Nucleus accumbens (tissue), 56 donors: ENCODE measurements around the gene ZNF518B.
"Not testable (repeated sequence)": the region's sequence is repeated elsewhere in the genome, so short reads cannot be mapped to it uniquely, and the experiment has no call there.

Experiments used
- DNase-seq, 56 donors: peaks; one replicate each; lab custom pipeline; 2025; lab: John Stamatoyannopoulos, UW

The ZNF518B gene

DNA sequence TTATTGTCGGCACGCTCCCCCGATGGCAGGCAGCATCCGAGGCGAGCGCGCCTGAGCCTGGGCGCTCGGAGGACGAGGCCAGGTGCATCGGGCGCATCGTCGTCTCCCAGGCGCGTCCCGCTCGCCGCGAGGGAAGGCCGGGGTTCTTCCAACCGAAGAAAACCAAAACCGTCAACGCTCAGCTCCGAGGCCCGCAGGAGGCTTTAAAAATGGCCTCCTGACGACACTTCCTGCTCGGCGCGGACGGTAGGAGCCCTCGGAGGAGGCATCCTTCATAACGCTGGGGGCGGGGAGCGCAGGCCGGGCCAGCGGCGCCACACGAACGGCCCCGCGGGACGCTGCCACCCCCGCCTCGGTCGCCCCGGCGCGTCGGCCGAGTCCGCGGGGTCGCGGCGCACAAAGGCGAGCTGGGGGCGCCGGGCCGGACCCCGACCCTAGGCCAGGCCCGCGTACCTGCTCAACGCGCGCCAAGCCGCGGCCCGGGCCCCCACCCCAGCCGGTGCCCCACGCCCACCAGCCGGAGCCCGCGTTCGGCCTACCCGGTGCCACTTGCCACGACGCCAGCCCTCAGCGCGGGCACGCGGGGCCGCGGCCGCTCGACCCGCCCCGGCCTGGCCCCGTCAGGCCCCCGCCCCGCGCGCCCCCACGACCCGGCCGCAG, 501 bp downstream of the ZNF518B start:
- peak in 23 of 56 donors; percentile 2 to 47 (median 13) for DNase-seq

DNA sequence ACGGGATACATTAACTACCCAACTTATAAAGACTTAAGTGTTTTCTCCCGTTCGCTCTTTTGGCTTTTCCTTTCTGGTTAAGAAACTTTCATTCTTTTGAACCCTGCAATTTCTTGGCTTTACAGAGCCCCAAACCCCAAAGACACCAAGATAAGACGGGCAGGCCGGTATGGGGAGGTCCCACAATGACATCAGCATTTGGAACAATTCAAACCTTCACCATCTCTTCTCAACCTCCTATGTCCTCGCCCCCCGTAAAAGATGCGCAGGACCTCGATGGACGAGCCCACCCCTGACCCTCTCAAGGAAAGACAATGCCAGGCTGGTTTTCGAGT, 999 bp downstream of the ZNF518B start:
- no peak for DNase-seq

DNA sequence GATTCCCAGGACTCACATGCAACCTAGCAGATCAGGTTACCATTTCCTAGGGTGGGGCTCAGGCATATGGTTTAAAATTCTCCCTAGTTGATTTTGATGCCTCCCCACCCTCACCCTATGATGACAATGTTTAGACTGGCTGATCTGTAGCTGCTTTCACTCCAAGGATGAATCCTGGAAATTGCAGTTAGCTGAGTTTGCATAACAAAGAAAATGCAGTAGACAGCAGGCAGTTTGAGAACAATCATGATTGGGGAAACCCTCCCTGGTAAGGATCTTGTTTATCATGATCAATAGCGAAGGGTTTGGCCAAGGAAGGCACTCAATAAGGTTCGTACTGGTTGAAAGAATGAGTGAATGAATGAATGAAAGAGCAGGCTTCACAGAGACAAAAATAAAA, 2.1 kb downstream of the ZNF518B start:
- DNase-seq: no peak

DNA sequence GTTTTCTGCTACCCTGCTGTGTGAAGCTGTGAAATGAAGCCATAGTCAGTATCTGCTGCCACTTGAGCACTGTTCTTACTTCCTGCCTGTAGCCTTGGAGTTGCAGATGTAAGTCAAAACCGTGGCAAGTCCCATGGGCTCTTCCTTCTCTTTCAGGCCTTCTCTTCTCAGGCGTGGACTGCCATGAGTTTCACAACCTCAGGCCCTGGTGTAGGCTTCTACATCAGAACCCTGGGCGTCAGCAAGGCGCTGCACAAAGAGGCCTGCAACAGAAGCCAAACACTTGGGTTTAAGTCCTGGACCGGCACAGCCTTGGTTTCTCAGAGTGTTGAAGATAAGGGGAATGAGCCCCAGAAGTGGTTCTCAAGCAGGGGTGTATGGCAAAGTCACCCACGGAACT, 2.5 kb downstream of the ZNF518B start:
- DNase-seq: no peak

DNA sequence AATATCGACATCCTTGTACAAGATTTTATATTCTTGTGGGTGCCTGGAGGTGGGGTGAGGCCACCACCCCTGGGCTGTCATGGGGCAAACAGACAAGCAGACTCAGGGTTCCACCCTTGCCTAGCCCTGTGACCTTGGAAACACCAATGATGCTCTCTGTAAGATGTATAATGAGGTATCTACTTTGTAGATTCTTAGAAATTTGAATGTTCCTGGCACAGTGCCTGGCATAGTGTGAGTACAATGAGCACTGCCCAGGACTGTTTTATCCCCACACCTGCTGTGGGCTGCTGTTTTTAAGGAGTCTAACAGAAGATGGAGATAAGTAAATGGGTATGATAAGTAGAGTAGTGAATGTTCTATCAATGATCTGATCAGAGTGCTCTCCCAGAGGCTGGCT, 3.1 kb downstream of the ZNF518B start:
- no peak for DNase-seq

DNA sequence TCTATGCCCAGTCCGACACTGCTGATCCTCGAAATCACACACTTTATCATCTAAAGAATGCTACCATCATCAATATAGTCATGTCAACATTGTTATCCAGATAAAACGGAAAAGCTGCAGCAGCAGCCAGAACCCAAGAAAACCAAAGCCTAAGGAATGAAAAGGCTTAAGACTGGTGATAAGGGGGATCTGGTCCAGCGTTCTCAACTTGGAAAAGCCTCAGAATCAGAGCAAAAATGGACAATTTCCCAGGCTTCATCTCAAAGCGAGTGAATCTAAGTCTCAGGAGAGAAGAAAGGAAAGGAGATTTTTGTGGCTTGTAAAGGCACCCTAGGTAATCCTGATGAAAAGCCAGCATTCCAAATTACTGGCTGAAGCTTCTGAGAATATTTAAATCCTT, 8.2 kb downstream of the ZNF518B start:
- no peak for DNase-seq

DNA sequence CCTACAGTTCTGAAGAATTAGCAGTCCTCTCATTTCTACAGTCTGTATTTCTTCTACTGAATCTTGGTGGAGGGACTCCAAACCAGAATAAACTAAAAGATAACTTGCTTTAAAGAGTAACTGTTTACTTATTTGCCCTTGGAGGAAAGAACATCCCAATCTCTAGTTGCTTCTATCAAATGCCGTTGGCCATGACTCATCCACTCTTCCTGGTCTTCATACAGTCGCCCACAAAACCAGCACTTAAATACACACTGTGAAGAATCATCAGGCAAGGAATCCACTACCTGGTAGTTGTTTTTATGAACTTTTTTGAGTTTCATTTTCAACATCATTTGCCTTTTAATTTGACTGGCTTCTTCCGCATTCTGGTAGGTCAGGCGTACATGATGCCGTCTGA, 14.2 kb downstream of the ZNF518B start:
- DNase-seq: no peak

DNA sequence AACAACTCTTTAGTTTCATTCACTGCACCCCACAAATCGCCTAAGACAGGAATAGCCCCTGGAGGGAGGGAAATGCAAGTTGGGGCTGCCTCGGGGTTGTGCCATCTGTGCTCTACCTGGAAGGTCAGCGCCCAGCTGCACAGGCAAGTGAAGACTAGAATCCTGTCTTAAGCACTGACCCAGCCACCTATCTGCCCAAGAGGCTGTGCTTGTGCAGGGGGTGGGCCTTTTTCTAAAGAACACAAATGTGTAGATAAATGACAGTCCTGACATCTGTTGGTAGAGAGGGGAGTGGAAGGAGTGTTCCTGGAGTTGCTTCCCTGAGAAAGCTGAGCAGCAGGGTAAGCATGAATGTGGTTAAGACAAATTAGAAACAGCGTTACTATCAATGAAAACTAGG, 15.7 kb downstream of the ZNF518B start:
- no peak for DNase-seq

DNA sequence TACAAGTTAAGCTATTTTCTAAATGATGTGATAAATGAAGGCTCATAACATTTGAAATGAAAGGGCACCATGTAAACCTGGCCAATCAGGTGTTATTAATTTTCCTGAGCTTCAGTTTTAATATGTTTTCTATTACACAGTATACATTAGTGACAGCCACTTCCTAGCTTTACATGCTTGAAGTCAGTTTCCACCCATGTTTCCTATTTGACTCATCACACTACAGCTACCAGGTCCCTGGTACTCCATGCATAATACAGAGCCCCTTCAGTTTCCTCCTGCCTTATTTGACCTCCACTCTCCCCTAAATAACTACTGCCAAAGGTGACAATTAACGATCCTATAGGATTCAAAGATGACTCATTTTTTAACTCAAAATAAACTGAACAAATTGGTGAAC, 18.3 kb downstream of the ZNF518B start:
- DNase-seq: no peak

DNA sequence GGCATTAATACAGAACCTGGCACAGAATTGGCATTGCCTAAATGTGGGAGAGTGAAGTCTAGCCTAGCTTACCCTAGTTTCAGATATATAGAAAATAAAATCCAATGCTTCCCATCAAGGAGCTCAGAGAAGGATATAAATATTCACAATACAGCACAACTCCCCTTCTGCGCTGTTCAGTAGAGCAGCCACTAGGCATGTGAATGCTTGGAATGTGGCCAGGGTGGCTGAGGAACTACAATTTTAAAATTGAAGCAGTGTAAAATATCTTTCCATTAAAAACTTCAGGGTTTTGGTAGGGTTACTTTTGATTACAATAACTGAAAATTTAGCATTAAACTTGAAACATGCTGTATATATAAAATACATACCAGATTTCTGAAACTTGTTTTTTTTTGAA, 19.5 kb downstream of the ZNF518B start:
- no peak for DNase-seq

DNA sequence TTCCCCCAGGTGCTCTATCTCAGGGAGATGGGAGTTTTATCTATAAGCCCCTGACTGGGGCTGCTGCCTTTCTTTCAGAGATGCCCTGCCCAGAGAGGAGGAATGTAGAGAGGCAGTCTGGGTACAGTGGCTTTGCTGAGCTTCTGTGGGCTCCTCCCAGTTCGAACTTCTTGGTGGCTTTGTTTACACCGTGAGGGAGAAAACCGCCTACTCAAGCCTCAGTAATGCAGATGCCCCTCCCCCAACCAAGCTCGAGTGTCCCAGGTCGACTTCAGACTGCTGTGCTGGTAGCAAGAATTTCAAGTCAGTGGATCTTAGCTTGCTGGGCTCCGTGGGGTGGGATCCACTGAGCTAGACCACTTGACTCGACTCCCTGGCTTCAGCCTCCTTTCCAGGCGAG, 29.5 kb downstream of the ZNF518B start:
- DNase-seq: not testable (repeated sequence)

DNA sequence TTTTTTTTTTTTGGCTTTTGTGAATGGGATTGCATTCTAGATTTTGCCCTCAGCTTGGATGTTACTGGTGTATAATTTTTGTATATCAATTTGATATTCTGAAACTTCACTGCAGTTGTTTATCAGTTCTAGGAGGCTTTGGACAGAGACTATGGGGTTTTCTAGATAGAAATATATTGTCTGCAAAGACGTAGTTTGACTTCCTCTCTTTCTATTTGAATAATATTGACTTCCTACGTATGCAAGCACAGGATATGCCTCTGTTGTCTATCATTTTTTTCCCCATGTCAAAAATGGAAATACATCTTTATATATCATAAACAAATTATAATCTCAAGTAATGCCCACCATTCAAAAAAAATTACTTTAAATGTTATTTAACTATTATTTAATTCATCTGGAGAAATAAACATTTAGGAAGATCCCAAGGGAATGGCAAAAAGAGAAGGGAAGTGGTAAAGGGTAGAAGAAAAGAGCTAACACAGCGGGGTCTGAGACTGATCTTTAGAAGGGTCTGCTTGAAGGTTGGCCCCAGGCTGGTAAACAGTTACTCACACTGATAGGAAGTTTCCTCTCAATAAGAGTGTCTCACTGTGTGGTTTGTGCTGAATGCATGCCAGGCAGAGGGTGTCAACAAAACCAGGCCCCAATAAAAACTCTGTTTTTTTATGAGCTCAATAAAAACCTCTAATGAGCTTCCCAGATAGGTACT, 35.7 kb downstream of the ZNF518B start:
- DNase-seq: no peak

DNA sequence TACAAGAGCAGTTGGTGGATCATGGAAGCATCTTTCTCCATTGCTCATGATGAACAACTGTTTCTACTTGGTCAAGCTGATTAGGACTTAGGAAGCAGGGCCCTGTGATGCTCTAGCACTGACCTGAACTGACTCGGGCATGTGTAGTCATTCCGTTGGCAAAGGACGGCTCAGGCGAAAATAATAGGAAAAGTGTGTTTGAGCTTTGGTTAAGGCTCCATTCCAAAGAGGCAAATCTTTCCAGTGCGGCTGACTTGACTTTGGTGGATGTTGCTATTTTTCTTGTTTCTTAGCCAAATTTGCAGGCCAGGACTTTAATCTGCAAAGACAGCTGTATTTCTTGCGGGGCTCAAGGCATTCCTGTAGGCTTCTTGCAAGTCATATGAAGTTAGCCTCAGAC, 39.5 kb downstream of the ZNF518B start:
- no peak for DNase-seq

DNA sequence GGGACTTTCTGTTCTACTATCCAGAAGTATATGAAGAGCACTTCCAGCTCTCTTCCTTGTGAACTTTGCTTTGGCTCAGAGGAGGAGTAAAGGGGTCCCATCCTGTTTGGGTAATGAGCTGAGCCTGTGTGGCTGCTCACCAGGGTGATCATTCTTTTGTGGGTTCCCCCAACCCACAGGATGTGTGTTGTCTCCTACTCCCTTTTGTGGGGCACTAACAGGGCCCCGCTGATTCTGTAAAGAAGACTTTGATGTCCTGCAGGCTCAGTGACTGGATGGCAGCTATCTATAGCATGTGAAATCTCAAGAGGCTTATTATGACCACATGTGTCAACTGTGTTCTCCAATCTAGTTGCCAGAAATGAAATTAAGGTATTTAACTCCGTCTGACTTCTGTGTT, 40.8 kb downstream of the ZNF518B start:
- no peak for DNase-seq

DNA sequence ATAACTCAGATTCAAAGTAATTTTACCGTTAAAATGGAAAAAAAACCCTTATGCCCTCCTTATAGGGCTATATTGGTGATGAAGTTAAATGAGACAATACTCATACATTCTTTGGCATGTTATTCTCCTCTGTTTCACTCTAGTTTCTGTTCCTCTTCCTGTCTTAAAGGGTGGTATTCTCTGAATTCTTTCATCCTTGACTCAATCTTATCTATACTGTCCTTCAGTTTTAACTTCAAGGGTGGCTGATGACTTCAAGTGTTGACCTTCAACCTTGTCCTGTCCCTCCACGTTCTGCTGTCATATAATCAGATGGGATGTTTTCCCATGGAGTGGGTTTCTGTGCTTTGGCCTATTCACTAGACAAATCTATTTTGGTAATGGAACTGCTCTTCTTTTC, 44.0 kb downstream of the ZNF518B start:
- no peak for DNase-seq

DNA sequence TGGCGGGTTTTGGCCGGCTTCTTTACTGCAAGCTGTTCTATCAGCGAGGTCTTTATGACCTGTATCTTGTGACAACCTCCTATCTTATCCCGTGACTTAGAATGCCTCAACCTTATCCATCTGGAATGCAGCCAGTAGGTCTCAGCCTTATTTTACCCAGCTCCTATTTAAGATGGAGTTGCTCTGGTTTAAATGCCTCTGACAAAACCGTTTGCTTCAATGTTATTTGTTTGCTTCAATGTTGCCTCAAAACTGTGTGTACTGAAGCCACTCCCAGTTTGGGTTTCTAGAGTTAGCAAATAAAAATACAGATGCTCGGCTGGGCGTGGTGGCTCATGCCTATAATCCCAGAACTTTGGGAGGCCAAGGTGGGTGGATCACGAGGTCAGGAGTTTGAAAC, 51.6 kb downstream of the ZNF518B start:
- DNase-seq: no peak

DNA sequence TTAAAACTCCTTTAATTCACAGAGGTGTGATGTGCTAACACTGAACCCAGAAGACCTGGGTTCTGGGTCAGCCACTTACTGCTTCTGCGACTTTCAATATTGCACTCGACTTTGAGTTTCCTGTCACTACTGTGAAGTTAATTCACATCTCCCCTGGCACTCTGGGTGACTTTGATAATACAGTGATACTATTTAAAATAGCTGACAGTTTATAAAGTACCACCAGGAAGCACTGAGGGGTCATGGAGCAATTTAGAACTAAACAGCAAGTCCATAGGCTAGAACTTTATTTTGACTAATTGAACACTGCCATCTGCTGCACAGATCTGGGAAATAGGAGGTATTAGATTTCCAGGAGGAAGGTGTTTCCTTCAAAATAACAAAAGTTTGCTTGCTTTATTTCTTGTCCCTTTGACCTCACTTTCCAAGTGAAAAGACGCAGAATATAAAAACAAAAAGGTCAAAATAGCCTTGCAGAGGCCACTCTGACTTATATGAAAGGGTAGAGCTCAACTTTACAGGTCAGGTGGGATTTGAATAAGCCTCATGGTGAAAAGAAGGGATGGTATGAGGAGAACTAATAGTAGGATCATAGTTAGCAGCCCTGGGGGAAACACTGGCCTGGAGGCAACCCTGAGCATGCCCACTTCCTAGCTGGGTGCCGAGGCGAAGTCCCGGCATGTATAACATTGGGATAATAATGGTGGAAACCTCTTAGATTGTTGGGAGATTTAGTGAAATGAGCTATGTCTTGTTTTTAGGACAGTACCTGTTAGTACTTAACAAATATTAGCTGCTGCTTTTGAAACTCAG, 53.4 kb downstream of the ZNF518B start:
- DNase-seq: peak in 9 of 56 donors; percentile 1 to 42 (median 10)

DNA sequence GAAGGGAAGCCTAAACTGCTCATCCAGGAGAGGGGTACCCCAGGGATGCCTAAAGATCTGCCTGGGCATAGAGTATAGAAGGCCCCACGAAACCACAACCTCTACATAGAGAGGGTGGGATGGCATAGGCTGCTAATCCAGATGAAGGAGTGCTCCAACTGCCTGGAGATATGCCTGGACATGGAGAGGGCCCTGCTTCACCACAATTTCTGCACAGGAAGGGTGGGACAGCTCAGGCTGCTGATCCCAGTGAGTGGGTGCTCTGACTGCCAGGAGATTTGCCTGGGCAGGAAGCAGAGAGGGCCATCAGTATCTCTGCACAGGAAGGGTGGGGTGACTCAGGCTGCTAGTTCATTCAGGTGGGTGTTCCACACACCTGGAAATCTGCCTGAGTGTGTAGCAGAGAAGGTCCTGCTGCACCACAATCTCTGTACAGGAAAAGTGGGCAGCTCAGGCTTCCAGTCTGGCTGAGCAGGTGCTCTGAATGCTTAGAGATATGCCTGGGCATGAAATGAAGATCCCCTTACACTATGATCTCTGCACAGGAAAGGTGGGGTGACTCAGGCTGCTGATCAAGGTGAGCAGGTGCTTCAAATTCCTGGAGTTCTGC, 61.1 kb downstream of the ZNF518B start:
- DNase-seq: no peak
